Measurements from ENCODE around the gene HDGFL1.

HDGFL1 gene

DNA sequence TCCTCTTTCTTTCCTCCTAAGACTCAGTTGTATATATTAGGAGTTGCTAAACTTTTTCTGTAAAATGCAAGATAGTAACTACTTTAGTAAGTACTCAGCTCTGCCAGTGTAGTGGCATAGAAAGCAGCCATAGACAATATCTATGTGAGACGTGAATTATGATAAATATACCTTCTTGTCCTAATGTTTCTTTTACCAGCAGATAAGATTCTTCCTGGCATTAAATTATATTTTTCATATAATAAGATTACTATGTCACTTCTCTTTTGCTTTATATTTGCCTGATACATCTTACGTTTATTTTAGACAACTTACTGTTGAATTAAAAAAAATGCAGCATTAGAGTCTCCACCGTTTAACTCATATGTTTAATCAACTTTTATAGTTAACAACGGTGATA lies 51.7 kb downstream of the HDGFL1 start:
- Histone ChIP-seq H3K36me3 (ENCODE audit: insufficient read depth, low read length) (no peaks in the 10 kb centered on the region), H3K27me3 (ENCODE audit: insufficient read depth, low read length) (no peaks in the 10 kb centered on the region), H3K9ac (ENCODE audit: low read depth, low read length) (no peak overlapping the region), H3K4me3 (ENCODE audit: low read length) (no peak overlapping the region), H3K9me3 (ENCODE audit: insufficient read depth, low read depth, low read length) (peaks cover 18% of the 10 kb centered on the region; the same call in 1 of the 2 replicates), H3K27ac (ENCODE audit: low read depth, low read length) (no peak overlapping the region), H3K4me1 (ENCODE audit: insufficient read depth, low read length) (peaks cover 23% of the 10 kb centered on the region)
- WGBS = 93% methylated on average over 3 of the region's 4 CpGs

Data from HUES64 (cell line).